Measurements from ENCODE around the gene SERINC3.

Gene SERINC3

GRCh38 chr20:44463466-44463865, 58.4 kb downstream of the SERINC3 start:
- no peak for DNase-seq (ENCODE audit: low spot score)

GRCh38 chr20:44461803-44462174, 60.1 kb downstream of the SERINC3 start:
- DNase-seq (ENCODE audit: low spot score), result no peak

GRCh38 chr20:44461142-44461802, 60.6 kb downstream of the SERINC3 start:
- DNase-seq (ENCODE audit: low spot score), result no peak

- DNase-seq (ENCODE audit: low spot score), result no peak
Observed at GRCh38 chr20:44460795-44461141, 61.1 kb downstream of the SERINC3 start.

- DNase-seq (ENCODE audit: low spot score), result no peak
Observed at GRCh38 chr20:44459271-44459670, 62.6 kb downstream of the SERINC3 start.

GRCh38 chr20:44457016-44457415, 64.9 kb downstream of the SERINC3 start:
- no peak for DNase-seq (ENCODE audit: low spot score)

GRCh38 chr20:44456611-44457010, 65.3 kb downstream of the SERINC3 start:
- DNase-seq (ENCODE audit: low spot score), result no peak

- DNase-seq (ENCODE audit: low spot score), result no peak
Observed at GRCh38 chr20:44455126-44455525, 66.7 kb downstream of the SERINC3 start.

GRCh38 chr20:44454306-44454963, 67.4 kb downstream of the SERINC3 start:
- no peak for DNase-seq (ENCODE audit: low spot score)

- no peak for DNase-seq (ENCODE audit: low spot score)
Observed at GRCh38 chr20:44450903-44451450, 70.9 kb downstream of the SERINC3 start.

- DNase-seq (ENCODE audit: low spot score), result no peak
Observed at GRCh38 chr20:44450281-44450889, 71.5 kb downstream of the SERINC3 start.

- DNase-seq (ENCODE audit: low spot score), result no peak
Observed at GRCh38 chr20:44449864-44450263, 72.0 kb downstream of the SERINC3 start.

GRCh38 chr20:44448753-44449546, 72.9 kb downstream of the SERINC3 start:
- no peak for DNase-seq (ENCODE audit: low spot score)

- no peak for DNase-seq (ENCODE audit: low spot score)
Observed at GRCh38 chr20:44447827-44448419, 73.9 kb downstream of the SERINC3 start.
